GM18526 (cell line): Measurements from ENCODE around the gene SMC2.

Source experiments
- POLR2A ChIP-seq: IDR thresholded peaks from 3 replicates; pipeline ENCODE4 v1.6.1; 2011; ENCODE audit not compliant: insufficient read length; ENCODE audit errors: extremely low read depth

Gene SMC2

DNA sequence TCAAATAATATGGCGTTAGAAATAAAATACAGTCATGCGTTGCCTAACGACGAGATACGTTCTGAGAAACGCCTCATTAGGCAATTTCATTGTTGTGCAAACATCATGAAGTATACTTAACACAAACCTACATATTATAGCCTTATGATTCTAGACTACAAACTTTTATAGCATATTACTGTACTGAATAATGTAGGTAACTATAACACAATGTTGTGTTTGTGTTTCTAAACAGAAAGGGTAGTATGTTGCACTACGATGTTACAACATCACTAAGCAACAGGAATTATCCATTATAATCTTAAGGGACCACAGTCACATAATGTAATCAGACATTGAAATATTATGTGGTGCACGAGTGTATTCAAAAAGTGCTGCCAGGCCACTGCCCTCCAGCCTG is 3.0 kb upstream of the SMC2 start:
- no peak for TF ChIP-seq POLR2A

DNA sequence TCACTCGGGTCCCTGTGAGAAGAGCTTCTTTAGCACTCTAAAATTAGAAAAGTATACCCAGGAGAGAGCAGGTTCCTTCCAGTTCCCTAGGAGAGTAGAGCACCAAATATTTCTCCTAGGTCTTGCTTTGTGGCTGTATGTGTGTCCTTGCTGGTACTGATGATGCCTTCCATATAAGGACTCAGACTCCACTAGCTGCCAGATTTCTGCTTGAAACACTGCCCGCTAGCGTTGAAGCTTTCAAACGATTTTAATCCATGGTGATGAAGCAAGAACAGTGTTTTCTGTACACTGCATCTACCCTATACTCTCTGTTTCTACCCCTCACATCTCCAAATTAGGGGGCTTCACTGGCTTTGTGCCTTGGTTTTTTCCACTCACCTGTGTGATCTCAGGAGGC is 2.4 kb upstream of the SMC2 start:
- TF ChIP-seq POLR2A: no peak

DNA sequence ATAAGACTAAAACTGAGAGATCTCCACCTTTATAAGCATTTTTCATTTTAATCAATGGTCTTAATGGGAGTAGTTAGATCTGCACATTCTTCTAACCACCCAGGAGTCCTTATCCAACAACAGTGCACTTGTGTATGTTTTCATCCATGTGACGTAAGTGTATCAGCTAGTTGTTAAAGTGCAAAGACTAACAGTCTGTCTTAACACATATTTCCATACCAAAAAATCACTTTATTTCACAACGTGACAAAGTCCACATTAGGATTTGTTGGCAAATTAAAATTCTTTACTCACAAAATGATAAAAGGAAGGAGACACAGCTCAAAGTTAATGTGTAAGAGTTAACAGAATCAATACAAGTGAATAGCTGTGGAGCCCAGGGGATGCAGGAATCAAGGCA is 1.9 kb upstream of the SMC2 start:
- no peak for TF ChIP-seq POLR2A

DNA sequence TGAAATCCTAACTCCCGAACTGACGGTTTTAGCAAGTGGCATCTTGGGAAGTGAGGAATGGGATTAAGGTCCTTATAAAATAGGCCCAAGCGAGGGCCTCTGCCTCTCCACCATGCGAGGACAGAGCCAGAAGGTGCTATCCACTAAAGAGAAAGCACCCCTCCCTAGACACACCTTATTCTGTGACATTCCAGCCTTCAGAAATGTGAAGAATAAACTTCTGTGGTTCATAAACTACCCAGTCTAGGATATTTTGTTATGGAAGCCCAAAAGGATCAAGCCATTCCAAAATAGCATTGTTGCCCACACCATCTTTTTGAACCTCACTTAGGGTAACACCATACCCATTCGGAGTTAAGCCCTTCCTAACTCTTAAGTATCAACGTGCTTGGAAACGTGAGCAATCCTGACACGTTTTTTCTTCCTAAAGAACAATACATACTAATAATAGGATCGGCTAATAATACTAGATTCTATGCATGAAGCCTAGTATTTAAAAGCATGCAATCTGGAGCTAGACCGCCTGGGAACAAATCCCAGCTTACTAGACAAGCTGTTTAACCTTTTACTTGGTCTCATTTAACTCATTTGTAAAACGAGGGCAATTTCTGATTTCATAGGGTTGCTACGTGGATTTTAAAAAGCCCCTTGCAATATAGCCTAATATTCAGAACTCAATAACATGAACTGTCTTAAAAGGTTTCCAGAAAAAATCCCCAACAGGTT is 1.1 kb upstream of the SMC2 start:
- no peak for TF ChIP-seq POLR2A

DNA sequence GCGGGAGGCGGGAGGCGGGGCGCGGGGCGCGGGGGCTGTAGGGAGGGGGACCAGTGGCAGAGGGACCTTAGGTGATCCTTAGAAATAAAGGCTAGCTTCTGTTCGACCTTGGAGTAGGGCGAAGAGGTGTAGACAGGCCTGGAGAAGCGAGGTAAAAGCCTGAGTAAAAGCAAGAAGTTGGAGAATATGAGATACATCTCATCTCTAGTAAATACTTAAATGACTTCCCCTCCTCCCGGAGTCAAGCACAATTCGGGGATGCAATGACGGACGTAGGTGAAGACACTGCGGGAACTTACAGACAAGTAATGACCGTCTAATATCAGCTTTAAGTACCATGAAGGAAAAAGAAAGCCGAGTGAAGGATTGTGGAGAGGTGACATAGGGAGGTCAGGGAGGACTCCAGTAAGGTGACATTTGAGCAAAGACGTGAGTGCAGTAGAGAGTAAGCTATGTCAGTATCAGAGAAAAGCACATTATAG is 466 bp downstream of the SMC2 start:
- no peak for TF ChIP-seq POLR2A

DNA sequence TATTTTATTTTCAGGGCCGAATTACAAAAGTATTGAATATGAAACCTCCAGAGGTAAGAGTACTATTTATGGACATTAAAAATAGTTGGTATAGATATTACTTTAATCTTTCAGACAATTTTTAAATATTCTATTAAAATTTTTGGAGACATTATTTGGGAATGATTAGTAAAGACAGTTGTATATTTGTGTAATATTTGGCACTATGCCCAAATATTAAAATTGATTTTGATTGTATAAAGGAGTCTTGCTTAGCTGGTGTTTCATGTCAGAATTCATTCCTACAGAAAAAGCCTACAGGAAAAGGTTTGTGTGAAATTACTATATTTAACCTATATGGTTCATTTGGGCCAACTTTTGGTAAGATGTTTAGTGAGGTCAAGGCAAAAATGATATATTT is 5.5 kb downstream of the SMC2 start:
- no peak for TF ChIP-seq POLR2A

DNA sequence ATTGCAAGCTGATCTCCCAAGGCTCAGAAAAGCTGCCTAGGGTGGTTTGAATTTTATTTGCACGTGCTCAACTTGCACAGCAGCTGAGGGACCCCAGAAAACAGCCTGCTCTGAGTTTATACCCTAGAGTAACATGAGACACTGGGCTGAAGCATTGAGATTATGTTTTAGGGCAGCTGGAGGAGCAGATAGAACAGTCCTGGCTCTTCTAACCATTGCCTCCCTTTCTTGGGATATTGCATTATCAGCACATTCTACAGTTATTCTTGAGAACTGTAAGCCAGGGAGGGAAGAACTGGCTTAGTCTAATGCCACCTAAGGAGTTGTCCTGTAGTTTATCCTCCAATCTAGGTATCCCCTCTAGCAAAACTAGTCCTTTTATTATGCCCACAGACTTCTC is 10.3 kb downstream of the SMC2 start:
- no peak for TF ChIP-seq POLR2A

DNA sequence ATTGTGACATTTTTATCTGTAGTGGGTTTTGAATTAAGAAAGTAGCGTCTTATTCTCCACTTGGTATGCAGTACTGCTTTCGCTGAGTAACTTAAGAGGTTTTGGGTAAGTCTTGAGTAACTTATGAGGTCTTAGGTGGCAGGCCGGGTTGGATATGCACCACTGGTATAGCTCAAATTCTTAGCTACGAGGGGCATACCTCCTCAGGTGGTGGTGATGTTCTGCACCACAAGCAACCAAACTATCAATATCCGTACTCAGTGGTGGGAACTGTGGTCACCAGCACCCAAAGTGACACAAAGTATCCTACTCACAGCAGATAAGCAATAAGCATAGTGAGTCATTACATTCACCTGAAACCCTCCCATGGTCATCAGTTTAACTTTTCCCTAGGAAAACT is 13.7 kb downstream of the SMC2 start:
- no peak for TF ChIP-seq POLR2A

DNA sequence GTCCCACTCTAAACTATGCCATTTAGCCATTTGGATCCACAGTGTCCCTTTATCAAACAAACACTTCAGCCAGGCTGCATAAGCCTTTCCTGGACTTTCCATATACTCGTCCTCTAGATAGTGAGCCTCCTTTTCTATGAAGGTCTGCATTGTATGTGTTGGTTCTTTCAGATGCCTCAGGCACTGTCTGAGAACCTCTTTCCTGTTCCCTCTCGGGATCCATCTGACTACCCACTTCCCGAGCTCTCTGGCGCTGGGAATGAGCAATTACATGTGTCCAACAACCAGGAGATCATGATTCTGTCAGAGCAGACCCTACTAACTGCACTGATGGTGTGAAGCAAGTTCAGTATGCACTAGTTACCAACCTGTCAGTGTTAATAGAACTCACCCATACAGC is 14.2 kb downstream of the SMC2 start:
- TF ChIP-seq POLR2A: no peak

DNA sequence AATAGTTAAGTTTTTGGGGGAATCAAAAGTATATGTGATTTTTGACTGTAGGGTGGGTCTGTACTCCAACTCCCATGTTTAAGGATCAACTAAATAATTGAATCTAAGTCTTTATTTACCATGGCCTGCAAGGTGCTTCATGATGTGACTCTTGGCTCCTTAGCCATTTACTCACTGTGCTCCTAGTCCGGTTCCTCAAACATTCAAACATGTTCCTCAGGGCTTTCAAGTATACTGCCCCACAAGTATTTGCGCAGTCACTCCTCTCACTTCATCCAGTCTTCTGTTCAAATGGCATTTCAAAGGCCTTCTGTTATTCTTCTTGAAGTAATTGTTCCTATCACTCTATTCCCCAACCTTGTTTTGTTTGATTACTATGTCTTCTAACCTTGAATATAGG is 16.4 kb downstream of the SMC2 start:
- TF ChIP-seq POLR2A: no peak

DNA sequence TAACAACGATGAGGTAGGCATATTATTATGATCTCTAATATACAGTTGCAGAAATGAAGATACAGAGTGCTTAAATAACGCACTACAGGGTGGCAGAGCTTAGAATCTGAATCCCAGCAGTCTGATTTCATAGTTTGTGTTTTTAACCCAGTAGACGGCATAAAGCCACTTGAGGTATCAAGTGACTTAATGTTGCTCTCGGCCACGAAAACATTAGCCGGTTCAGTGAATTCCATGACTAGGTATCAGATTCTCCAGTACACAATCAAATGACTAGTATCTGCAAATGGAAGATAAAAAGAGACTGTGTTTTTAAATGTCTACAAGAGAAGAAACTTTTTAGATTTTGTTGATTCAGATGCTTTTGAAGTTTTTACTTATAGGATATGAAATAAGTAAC is 24.8 kb downstream of the SMC2 start:
- no peak for TF ChIP-seq POLR2A

DNA sequence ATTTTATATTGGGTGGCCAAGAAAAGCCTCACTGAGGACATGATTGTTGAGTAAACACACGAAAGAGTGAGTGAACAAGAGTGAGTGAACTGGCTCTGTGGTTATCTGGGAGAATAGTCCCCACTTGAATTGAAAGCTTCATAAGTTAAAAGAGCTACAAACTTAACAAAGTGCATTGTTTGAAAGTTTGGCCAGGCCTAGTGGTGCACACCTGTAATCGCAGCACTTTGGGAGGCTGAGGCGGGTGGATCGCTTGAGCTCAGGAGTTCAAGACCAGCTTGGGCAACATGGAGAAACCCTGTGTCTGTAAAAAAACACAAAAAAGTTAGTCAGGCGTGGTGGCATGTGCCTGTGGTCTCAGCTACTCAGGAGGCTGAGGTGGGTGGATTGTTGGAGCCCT is 26.9 kb downstream of the SMC2 start:
- no peak for TF ChIP-seq POLR2A

- no peak for TF ChIP-seq POLR2A
These were observed 44.2 kb downstream of the SMC2 start for GRCh38 chr9:104138243-104138868.

GRCh38 chr9:104142799-104143549 is 48.9 kb downstream of the SMC2 start:
- no peak for TF ChIP-seq POLR2A

- TF ChIP-seq POLR2A: no peak
These were observed 49.4 kb downstream of the SMC2 start for GRCh38 chr9:104143550-104143910.

DNA sequence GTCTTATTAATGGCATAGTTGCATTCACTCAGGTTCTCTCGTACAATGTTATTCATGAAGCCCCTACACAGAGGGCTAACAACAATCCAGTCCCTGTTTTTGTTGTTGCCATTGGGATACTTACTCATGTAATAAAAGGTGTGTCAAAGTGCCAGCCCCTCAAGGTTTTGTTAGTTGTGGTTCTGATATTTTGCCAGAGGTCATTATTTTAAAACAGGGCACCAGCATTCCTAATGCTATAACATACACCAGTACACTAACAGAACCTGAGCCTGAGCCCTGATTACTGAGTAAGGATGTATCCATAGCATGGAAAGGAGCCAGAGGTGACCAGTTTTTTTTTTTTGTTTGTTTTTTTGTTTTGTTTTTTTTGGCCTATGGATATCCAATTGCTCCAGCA is 50.2 kb downstream of the SMC2 start:
- no peak for TF ChIP-seq POLR2A
